Measurements from ENCODE around the gene DTX3L. TPM values are rescaled to one million over a fixed set of nuclear protein-coding genes. Genes with fewer than 3 reads are reported as not detected.

The DTX3L gene
- total RNA-seq, 1 experiment from 2014 or later = 41.7 TPM

GRCh38 chr3:122619040-122619439, 54.9 kb downstream of the DTX3L start:
- Histone ChIP-seq H3K27me3 (ENCODE audit: insufficient read depth, low read depth) (no peaks in the 10 kb centered on the region), H3K36me3 (ENCODE audit: low read depth) (no peaks in the 10 kb centered on the region), H3K79me2 (ENCODE audit: low read depth) (no peaks in the 10 kb centered on the region), H3K27ac (no peak overlapping the region), H3F3A (ENCODE audit: insufficient read depth, low read depth) (no peaks in the 10 kb centered on the region), H4K20me1 (ENCODE audit: insufficient read depth) (no peaks in the 10 kb centered on the region), H3K4me2 (no peak overlapping the region), H2AFZ (no peak overlapping the region; the same call in 1 of the 2 replicates), H3K9me3 (ENCODE audit: insufficient read depth, low read depth) (no peaks in the 10 kb centered on the region), H3K4me1 (replicated peaks; ENCODE audit: insufficient read depth) (no peaks in the 10 kb centered on the region), H3K9me2 (ENCODE audit: insufficient read depth) (no peaks in the 10 kb centered on the region), H3K4me3 (no peak overlapping the region)
- BruUV-seq (replicated peaks) = no TSS peak
- intact Hi-C loops (cut with micrococcal nuclease; ENCODE audit: unreplicated experiment) = no loop called here
- ChIA-PET CTCF (no interaction called here), POLR2A (ENCODE audit: unreplicated experiment) (no interaction called here)
- TF ChIP-seq EZH2 (IDR thresholded peaks at IDR 0.05; ENCODE audit: low read depth) = no peak
- no peak for TF ChIP-seq CTCF (conservative IDR thresholded peaks at IDR 0.05)
- DNase-seq = no peak

GRCh38 chr3:122620399-122620798, 56.3 kb downstream of the DTX3L start:
- no TSS peak for BruUV-seq (replicated peaks)
- Histone ChIP-seq H3K9me3 (ENCODE audit: insufficient read depth, low read depth) (no peaks in the 10 kb centered on the region), H3K4me3 (no peak overlapping the region), H3K36me3 (ENCODE audit: low read depth) (no peaks in the 10 kb centered on the region), H3K79me2 (ENCODE audit: low read depth) (no peaks in the 10 kb centered on the region), H3K4me1 (replicated peaks; ENCODE audit: insufficient read depth) (no peaks in the 10 kb centered on the region), H3K9me2 (ENCODE audit: insufficient read depth) (no peaks in the 10 kb centered on the region), H3K27ac (no peak overlapping the region), H4K20me1 (ENCODE audit: insufficient read depth) (no peaks in the 10 kb centered on the region), H3K4me2 (no peak overlapping the region), H3K27me3 (ENCODE audit: insufficient read depth, low read depth) (no peaks in the 10 kb centered on the region), H2AFZ (no peak overlapping the region), H3F3A (ENCODE audit: insufficient read depth, low read depth) (no peaks in the 10 kb centered on the region)
- TF ChIP-seq CTCF (conservative IDR thresholded peaks at IDR 0.05) = no peak
- TF ChIP-seq EZH2 (IDR thresholded peaks at IDR 0.05; ENCODE audit: low read depth) = no peak
- intact Hi-C loops (cut with micrococcal nuclease; ENCODE audit: unreplicated experiment) = no loop called here
- CTCF ChIA-PET = no interaction called here
- POLR2A ChIA-PET (ENCODE audit: unreplicated experiment) = interaction anchor here (0.6 kb wide), 2 partner anchors 10 to 644 kb away, joined by 3 read pairs; no protein-coding TSS in a partner anchor
- no peak for DNase-seq

- H3K4me2 ChIP-seq = no peak overlapping the region
- POLR2A ChIA-PET (ENCODE audit: unreplicated experiment) = interaction anchor here (0.6 kb wide), 1 partner anchor 9 kb away, joined by 4 read pairs; no protein-coding TSS in a partner anchor
- H3K4me1 ChIP-seq (replicated peaks; ENCODE audit: insufficient read depth) = no peaks in the 10 kb centered on the region
- H4K20me1 ChIP-seq (ENCODE audit: insufficient read depth) = no peaks in the 10 kb centered on the region
- CTCF ChIA-PET = no interaction called here
- TF ChIP-seq EZH2 (IDR thresholded peaks at IDR 0.05; ENCODE audit: low read depth) (no peak), CTCF (conservative IDR thresholded peaks at IDR 0.05) (no peak)
- H3F3A ChIP-seq (ENCODE audit: insufficient read depth, low read depth) = no peaks in the 10 kb centered on the region
- no peak overlapping the region for H2AFZ ChIP-seq
- no peak overlapping the region for H3K4me3 ChIP-seq
- H3K9me2 ChIP-seq (ENCODE audit: insufficient read depth) = no peaks in the 10 kb centered on the region
- no peaks in the 10 kb centered on the region for H3K9me3 ChIP-seq (ENCODE audit: insufficient read depth, low read depth)
- no peaks in the 10 kb centered on the region for H3K27me3 ChIP-seq (ENCODE audit: insufficient read depth, low read depth)
- H3K27ac ChIP-seq = no peak overlapping the region
- no TSS peak for BruUV-seq (replicated peaks)
- DNase-seq = no peak
- intact Hi-C loops (cut with micrococcal nuclease; ENCODE audit: unreplicated experiment) = no loop called here
- no peaks in the 10 kb centered on the region for H3K79me2 ChIP-seq (ENCODE audit: low read depth)
- H3K36me3 ChIP-seq (ENCODE audit: low read depth) = no peaks in the 10 kb centered on the region
Observed at GRCh38 chr3:122621112-122621511, 57.0 kb downstream of the DTX3L start.
